HG03442 (cell line): ENCODE data around the gene MAST1.
"Not testable (repeated sequence)": the region's sequence is repeated elsewhere in the genome, so short reads cannot be mapped to it uniquely, and the experiment has no call there.

Experiments used
- ATAC-seq: cut with Tn5 transposase; IDR thresholded peaks from one replicate; pipeline ENCODE4 v1.9.1; 2021; ENCODE audit warnings: mild to moderate bottlenecking, moderate library complexity; ENCODE audit not compliant: unreplicated experiment

MAST1 gene

GRCh38 chr19:12838886-12839756 is 806 bp downstream of the MAST1 start:
- no peak for ATAC-seq

- no peak for ATAC-seq
Measured at GRCh38 chr19:12840091-12841079, 2.1 kb downstream of the MAST1 start.

- no peak for ATAC-seq
Measured at GRCh38 chr19:12841094-12841493, 2.8 kb downstream of the MAST1 start.

- no peak for ATAC-seq
Measured at GRCh38 chr19:12842511-12842910, 4.2 kb downstream of the MAST1 start.

GRCh38 chr19:12843328-12843727 is 5.0 kb downstream of the MAST1 start:
- ATAC-seq: no peak

- ATAC-seq: no peak
Measured at GRCh38 chr19:12843999-12844732, 5.9 kb downstream of the MAST1 start.

- not testable (repeated sequence) for ATAC-seq
Measured at GRCh38 chr19:12846613-12847012, 8.3 kb downstream of the MAST1 start.

- no peak for ATAC-seq
Measured at GRCh38 chr19:12847159-12848139, 9.1 kb downstream of the MAST1 start.

GRCh38 chr19:12856653-12857052 is 18.3 kb downstream of the MAST1 start:
- ATAC-seq: no peak

- no peak for ATAC-seq
Measured at GRCh38 chr19:12858041-12858928, 20.0 kb downstream of the MAST1 start.

GRCh38 chr19:12859546-12859945 is 21.2 kb downstream of the MAST1 start:
- ATAC-seq: no peak

- ATAC-seq: no peak
Measured at GRCh38 chr19:12864143-12864542, 25.8 kb downstream of the MAST1 start.

- ATAC-seq: no peak
Measured at GRCh38 chr19:12864721-12865715, 26.7 kb downstream of the MAST1 start.

- no peak for ATAC-seq
Measured at GRCh38 chr19:12865746-12866415, 27.6 kb downstream of the MAST1 start.

GRCh38 chr19:12866416-12867119 is 28.3 kb downstream of the MAST1 start:
- no peak for ATAC-seq
